H9 (cell line): ENCODE measurements around the gene C1orf226. TPM values are rescaled to one million over a fixed set of nuclear protein-coding genes. Genes with fewer than 3 reads are reported as not detected.

ENCODE experiments used
- DNase-seq: peaks from one replicate; pipeline ENCODE4 v3.0.0-alpha.2; 2017
- H2AFZ ChIP-seq: one replicate; pipeline ENCODE4 v1.6.1; 2013; ENCODE audit warnings: mild to moderate bottlenecking, low read length, control low read depth, moderate library complexity
- H2AK5ac ChIP-seq: 2 replicates; pipeline ENCODE4 v1.6.1; 2013; ENCODE audit warnings: low read length, control low read depth, mixed read lengths; ENCODE audit not compliant: insufficient read length
- H2BK120ac ChIP-seq: one replicate; pipeline ENCODE4 v1.6.1; 2013; ENCODE audit warnings: low read depth, mild to moderate bottlenecking, low read length, control low read depth, inconsistent platforms; ENCODE audit not compliant: poor library complexity, severe bottlenecking
- H2BK12ac ChIP-seq: 2 replicates; pipeline ENCODE4 v1.6.1; 2013; ENCODE audit warnings: low read length, control low read depth, mixed read lengths, low read depth; ENCODE audit not compliant: insufficient read length
- H2BK15ac ChIP-seq: 2 replicates; pipeline ENCODE4 v1.6.1; 2013; ENCODE audit warnings: low read depth, low read length, control low read depth
- H2BK20ac ChIP-seq: one replicate; pipeline ENCODE4 v1.6.1; 2013; ENCODE audit warnings: low read depth, mild to moderate bottlenecking, low read length, control low read depth, inconsistent platforms; ENCODE audit not compliant: poor library complexity, severe bottlenecking
- H2BK5ac ChIP-seq: 2 replicates; pipeline ENCODE4 v1.6.1; 2013; ENCODE audit warnings: low read length, control low read depth, mixed read lengths; ENCODE audit not compliant: insufficient read length
- H3K14ac ChIP-seq: 2 replicates; pipeline ENCODE4 v1.6.1; 2013; ENCODE audit warnings: low read length, control low read depth; ENCODE audit not compliant: insufficient read depth
- H3K18ac ChIP-seq: 2 replicates; pipeline ENCODE4 v1.6.1; 2013; ENCODE audit warnings: low read depth, mild to moderate bottlenecking, mixed read lengths, low read length, control low read depth; ENCODE audit not compliant: insufficient read length
- H3K23ac ChIP-seq: 2 replicates; pipeline ENCODE4 v1.6.1; 2013; ENCODE audit warnings: low read length, control low read depth, mixed read lengths, low read depth; ENCODE audit not compliant: insufficient read length
- H3K23me2 ChIP-seq: 2 replicates; pipeline ENCODE4 v1.6.1; 2013; ENCODE audit warnings: low read depth, mild to moderate bottlenecking, mixed read lengths, low read length, control low read depth; ENCODE audit not compliant: insufficient read length, poor library complexity, severe bottlenecking
- H3K27ac ChIP-seq: 2 replicates; pipeline ENCODE4 v1.5.1; 2013; ENCODE audit warnings: low read length, control low read depth, mixed read lengths, low read depth; ENCODE audit not compliant: insufficient read length
- H3K27me3 ChIP-seq: 2 replicates; pipeline ENCODE4 v1.6.1; 2013; ENCODE audit warnings: low read length, control low read depth, inconsistent platforms; ENCODE audit not compliant: insufficient read depth
- H3K4ac ChIP-seq: 2 replicates; pipeline ENCODE4 v1.6.1; 2013; ENCODE audit warnings: low read depth, mild to moderate bottlenecking, control low read depth, inconsistent platforms, low read length, moderate library complexity
- H3K4me1 ChIP-seq: 2 replicates; pipeline ENCODE4 v1.6.1; 2013; ENCODE audit warnings: low read length, control low read depth, inconsistent platforms; ENCODE audit not compliant: insufficient read depth
- H3K4me2 ChIP-seq: 2 replicates; pipeline ENCODE4 v1.6.1; 2013; ENCODE audit warnings: low read length, control low read depth, mixed read lengths; ENCODE audit not compliant: insufficient read length, insufficient read depth
- H3K56ac ChIP-seq: 2 replicates; pipeline ENCODE4 v1.6.1; 2013; ENCODE audit warnings: low read depth, mild to moderate bottlenecking, mixed read lengths, low read length, control low read depth; ENCODE audit not compliant: insufficient read length
- H3K79me1 ChIP-seq: 2 replicates; pipeline ENCODE4 v1.6.1; 2013; ENCODE audit warnings: low read depth, mild to moderate bottlenecking, moderate library complexity, low read length, control low read depth, inconsistent platforms; ENCODE audit not compliant: insufficient read depth, poor library complexity, severe bottlenecking
- H3K79me2 ChIP-seq: 2 replicates; pipeline ENCODE4 v1.6.1; 2013; ENCODE audit warnings: low read length, control low read depth, inconsistent platforms; ENCODE audit not compliant: insufficient read depth
- H3K9ac ChIP-seq: 2 replicates; pipeline ENCODE4 v1.6.1; 2013; ENCODE audit warnings: low read length, control low read depth, mixed read lengths; ENCODE audit not compliant: insufficient read length; ENCODE audit errors: extremely low read depth
- H3K9me3 ChIP-seq: one replicate; pipeline ENCODE4 v1.6.1; 2013; ENCODE audit warnings: low read depth, low read length, inconsistent platforms; ENCODE audit not compliant: control insufficient read depth
- H3T11ph ChIP-seq: one replicate; pipeline ENCODE4 v1.6.1; 2013; ENCODE audit warnings: mild to moderate bottlenecking, low read length, control low read depth, inconsistent platforms
- H4K20me1 ChIP-seq: one replicate; pipeline ENCODE4 v1.6.1; 2013; ENCODE audit not compliant: control insufficient read depth, insufficient read length, insufficient read depth
- H4K5ac ChIP-seq: 2 replicates; pipeline ENCODE4 v1.6.1; 2013; ENCODE audit warnings: low read depth, mild to moderate bottlenecking, mixed read lengths, low read length, control low read depth; ENCODE audit not compliant: insufficient read length
- H4K8ac ChIP-seq: replicated peaks from 2 replicates; pipeline ENCODE4 v1.6.1; 2013; ENCODE audit warnings: low read length, control low read depth, mixed read lengths, low read depth; ENCODE audit not compliant: insufficient read length
- H4K91ac ChIP-seq: 2 replicates; pipeline ENCODE4 v1.6.1; 2013; ENCODE audit warnings: low read depth, mild to moderate bottlenecking, moderate library complexity, mixed read lengths, low read length, control low read depth; ENCODE audit not compliant: insufficient read length
- H3K27ac Mint-ChIP-seq, 3 experiments: 2 replicates in 2 of 3; 3 replicates in 1 of 3; pipeline ENCODE4 v1.8.0; 2020 to 2021; ENCODE audit warnings: mixed read lengths in 3 of 3, mild to moderate bottlenecking in 1 of 3, moderate library complexity in 1 of 3
- H3K27me3 Mint-ChIP-seq: 2 replicates; pipeline ENCODE4 v1.8.0; 2021; ENCODE audit warnings: low read depth, mild to moderate bottlenecking, moderate library complexity, mixed read lengths
- H3K36me3 Mint-ChIP-seq, 3 experiments: 2 replicates in 2 of 3; 3 replicates in 1 of 3; pipeline ENCODE4 v1.8.0; 2020 to 2021; ENCODE audit warnings: low read depth in 3 of 3, mixed read lengths in 3 of 3; ENCODE audit not compliant: insufficient read depth in 1 of 3
- H3K4me1 Mint-ChIP-seq, 2 experiments: 2 replicates each; pipeline ENCODE4 v1.8.0; 2020; ENCODE audit warnings: mixed read lengths in 2 of 2
- H3K4me3 Mint-ChIP-seq, 2 experiments: 2 replicates in 1 of 2; 3 replicates in 1 of 2; pipeline ENCODE4 v1.8.0; 2020 to 2021; ENCODE audit warnings: mild to moderate bottlenecking in 2 of 2, mixed read lengths in 2 of 2, moderate library complexity in 1 of 2
- H3K9me3 Mint-ChIP-seq, 2 experiments: 2 replicates in 1 of 2; 3 replicates in 1 of 2; pipeline ENCODE4 v1.8.0; 2020; ENCODE audit warnings: mild to moderate bottlenecking in 2 of 2, mixed read lengths in 2 of 2, moderate library complexity in 1 of 2
- CTCF ChIP-seq: fragments of 200-600 bp; sonication (generic); conservative IDR thresholded peaks from 3 replicates; pipeline ENCODE4 v1.8.0; 2021; ENCODE audit warnings: antibody characterized with exemption, mild to moderate bottlenecking
- WGBS: extraction: QIAGEN DNeasy Blood & Tissue Kit; methylation state at CpG from one replicate; pipeline ENCODE4 v1.1.7; 2013; ENCODE audit warnings: missing lambda C conversion rate, low lambda C conversion rate, mixed read lengths; ENCODE audit not compliant: insufficient read length; ENCODE audit errors: extremely low coverage; 5-methylcytosine and 5-hydroxymethylcytosine counted together
- total RNA-seq: library from RNA; stranded (reverse); gene quantifications from 2 replicates; pipeline ENCODE4 v1.2.1, GENCODE V29; 2021

C1orf226 gene
- total RNA-seq, 1 experiment from 2014 or later, result 11.5 TPM

- no peak overlapping the region for H2BK15ac ChIP-seq
- H2AK5ac ChIP-seq, result no peak overlapping the region
- TF ChIP-seq CTCF, result no peak
- peaks cover 3 to 7% of the 10 kb centered on the region in 2 experiments; a peak in 3 of 4 replicates for H3K4me1 Mint-ChIP-seq
- no peaks in the 10 kb centered on the region for H3K9me3 Mint-ChIP-seq
- H3K23ac ChIP-seq, result no peak overlapping the region
- peaks cover 7 to 14% (median 9%) of the 10 kb centered on the region in 3 experiments; a peak in 5 of 7 replicates for H3K36me3 Mint-ChIP-seq
- no peaks in the 10 kb centered on the region for H3K27me3 Mint-ChIP-seq
- H4K8ac ChIP-seq, result no peak overlapping the region
- no peak overlapping the region for H3T11ph ChIP-seq
- no peak overlapping the region for H4K91ac ChIP-seq
- no peak overlapping the region for H2BK20ac ChIP-seq
- H3K9ac ChIP-seq, result no peak overlapping the region
- H2BK12ac ChIP-seq, result no peak overlapping the region
- no peaks in the 10 kb centered on the region for H3K23me2 ChIP-seq
- H4K20me1 ChIP-seq, result no peaks in the 10 kb centered on the region
- H2AFZ ChIP-seq, result no peak overlapping the region
- H2BK120ac ChIP-seq, result no peak overlapping the region
- no peak overlapping the region for H2BK5ac ChIP-seq
- H3K56ac ChIP-seq, result no peak overlapping the region
- WGBS, result no CpG with 5 or more reads among the region's 10 CpGs
- no peaks in the 10 kb centered on the region for H3K27me3 ChIP-seq
- H3K18ac ChIP-seq, result no peak overlapping the region
- no peak overlapping the region for H3K27ac ChIP-seq
- no peaks in the 10 kb centered on the region for H3K79me2 ChIP-seq
- H3K14ac ChIP-seq, result no peak overlapping the region
- no peaks in the 10 kb centered on the region for H3K9me3 ChIP-seq
- no peaks in the 10 kb centered on the region for H3K79me1 ChIP-seq
- DNase-seq, result no peak
- H3K27ac Mint-ChIP-seq, result peak overlapping the region in 1 of 3 experiments; percentile 80; a peak in 1 of 7 replicates
- no peak overlapping the region for H4K5ac ChIP-seq
- no peak overlapping the region for H3K4me3 Mint-ChIP-seq
- no peak overlapping the region for H3K4ac ChIP-seq
- H3K4me2 ChIP-seq, result no peak overlapping the region
- no peaks in the 10 kb centered on the region for H3K4me1 ChIP-seq
Measured at GRCh38 chr1:162359523-162360236, 21.8 kb upstream of the C1orf226 start.
